22Rv1 (cell line): ENCODE results near the gene RAPGEF4.

ENCODE experiments used
- H3K27ac ChIP-seq: fragments of 450-650 bp; 2 replicates; pipeline ENCODE4 v1.5.1; 2017
- CTCF ChIP-seq: fragments of 450-650 bp; IDR thresholded peaks from 2 replicates; pipeline ENCODE4 v1.5.1; 2017; ENCODE audit warnings: mild to moderate bottlenecking
- ZFX ChIP-seq: fragments of 450-650 bp; IDR thresholded peaks from 2 replicates; pipeline ENCODE4 v1.6.1; 2017; ENCODE audit warnings: antibody characterized with exemption, borderline replicate concordance

The RAPGEF4 gene

GRCh38 chr2:173054466-173054865, 318.8 kb downstream of the RAPGEF4 start:
- TF ChIP-seq CTCF = no peak
- TF ChIP-seq ZFX = no peak
- H3K27ac ChIP-seq = no peak overlapping the region

DNA sequence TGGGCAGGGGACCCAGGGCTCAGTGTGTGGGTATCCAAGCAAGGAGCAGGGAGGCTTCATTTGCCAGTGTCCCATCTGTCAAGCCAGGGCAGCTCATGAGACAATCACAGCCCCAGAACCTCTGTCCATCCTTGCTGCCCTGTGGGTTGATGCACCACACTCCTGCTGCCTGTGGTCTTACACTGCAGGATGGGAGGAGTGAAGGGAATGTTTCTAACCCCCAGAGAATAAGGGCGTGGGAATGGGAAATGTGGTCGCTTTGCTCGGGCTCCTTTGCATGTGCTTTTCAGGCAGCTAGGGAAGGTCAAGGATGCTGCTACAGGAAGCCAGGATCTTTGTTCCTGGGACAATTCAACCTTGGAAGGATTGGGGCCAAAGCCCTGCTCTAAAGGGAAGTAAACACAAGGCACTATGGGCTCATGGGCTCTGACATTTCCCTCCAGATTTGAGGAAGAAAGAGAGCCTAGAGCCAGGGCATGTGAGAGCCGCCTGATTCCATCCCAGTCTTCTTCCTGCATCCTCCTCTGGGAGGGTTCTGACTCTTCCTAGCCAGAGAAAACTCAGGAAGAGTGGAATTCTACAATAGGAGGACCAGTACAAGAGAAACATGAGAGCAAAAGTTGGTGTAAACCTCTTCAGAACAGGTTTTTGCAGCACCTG, 321.2 kb downstream of the RAPGEF4 start:
- no peak overlapping the region for H3K27ac ChIP-seq
- TF ChIP-seq CTCF = no peak
- no peak for TF ChIP-seq ZFX

GRCh38 chr2:173058097-173058496, 322.5 kb downstream of the RAPGEF4 start:
- no peak overlapping the region for H3K27ac ChIP-seq
- TF ChIP-seq CTCF (no peak), ZFX (no peak)

- no peak for TF ChIP-seq CTCF
- no peak for TF ChIP-seq ZFX
- no peak overlapping the region for H3K27ac ChIP-seq
Observed at GRCh38 chr2:173058673-173059072, 323.0 kb downstream of the RAPGEF4 start.

- TF ChIP-seq ZFX (no peak), CTCF (no peak)
- H3K27ac ChIP-seq = no peak overlapping the region
Observed at GRCh38 chr2:173059292-173059691, 323.6 kb downstream of the RAPGEF4 start.

DNA sequence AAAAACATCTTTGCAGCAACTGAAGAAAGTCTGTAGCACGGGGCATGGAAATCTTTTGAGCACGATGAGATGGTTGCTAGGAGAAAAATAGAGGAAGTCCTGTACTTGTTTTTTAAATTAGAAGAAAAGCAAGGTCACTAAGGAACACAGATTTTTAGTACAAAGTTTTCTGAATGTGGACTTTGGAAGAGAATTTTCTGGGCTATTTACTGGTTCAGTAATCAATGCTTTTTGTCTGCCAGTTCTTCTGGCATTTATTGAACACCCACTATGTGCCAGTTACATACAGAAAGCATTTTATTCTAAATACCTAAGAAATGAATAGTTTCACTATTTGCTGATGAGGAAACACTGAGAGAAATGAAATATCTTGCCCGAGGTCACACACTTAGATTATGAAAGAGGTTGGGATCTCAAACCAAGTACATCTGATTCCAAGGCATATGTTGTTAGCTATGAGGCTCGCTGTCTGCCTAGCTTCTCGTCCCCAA, 324.4 kb downstream of the RAPGEF4 start:
- no peak for TF ChIP-seq CTCF
- no peak for TF ChIP-seq ZFX
- H3K27ac ChIP-seq = no peak overlapping the region

DNA sequence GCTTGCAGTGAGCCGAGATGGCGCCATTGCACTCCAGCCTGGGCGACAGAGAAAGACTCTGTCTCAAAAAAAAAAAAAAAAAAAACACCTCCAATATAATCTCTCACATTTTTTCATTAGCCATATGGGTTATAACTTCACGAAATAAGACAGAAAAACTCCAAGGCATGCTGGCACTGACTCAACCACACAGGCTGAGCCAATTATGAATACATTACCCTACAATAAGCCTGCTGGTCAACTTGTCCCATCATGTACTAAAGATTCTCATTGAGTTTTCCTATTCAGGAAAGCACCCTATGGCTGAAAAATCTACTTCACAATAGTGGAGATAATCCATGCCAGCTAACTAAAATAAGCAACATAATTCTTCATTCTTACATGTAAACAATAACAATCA, 327.2 kb downstream of the RAPGEF4 start:
- H3K27ac ChIP-seq = no peak overlapping the region
- TF ChIP-seq CTCF = no peak
